Measurements from ENCODE around the gene TNFSF9.

GRCh38 chr19:6532244-6532999, 1.6 kb downstream of the TNFSF9 start:
- TF ChIP-seq GATA2 (IDR thresholded peaks at IDR 0.05; ENCODE audit: low read depth, low read length) (no peak), GATA3 (IDR thresholded peaks at IDR 0.05; ENCODE audit: low read depth, low read length) (no peak)
